Neural cell (in vitro differentiated cells): ENCODE measurements around the gene INPP5B. TPM values are rescaled to one million over a fixed set of nuclear protein-coding genes. Genes with fewer than 3 reads are reported as not detected.

ENCODE experiments used
- H2AFZ ChIP-seq: fragments of 200-600, 300-800 bp; sonication (generic), shearing (Covaris generic); 2 replicates; pipeline ENCODE4 v1.6.0; 2014; ENCODE audit warnings: low read depth, mild to moderate bottlenecking, antibody characterized with exemption, low read length, moderate library complexity
- H3F3A ChIP-seq: fragments of 200-600 bp; shearing (Covaris generic); 2 replicates; pipeline ENCODE4 v1.6.1; 2016; ENCODE audit warnings: mild to moderate bottlenecking, moderate library complexity, mixed read lengths, antibody characterized with exemption, low read length; ENCODE audit not compliant: insufficient read depth, poor library complexity, severe bottlenecking
- H3K27ac ChIP-seq: fragments of 200-600, 300-800 bp; sonication (generic), shearing (Covaris generic); 2 replicates; pipeline ENCODE4 v1.5.1; 2014; ENCODE audit warnings: mild to moderate bottlenecking, low read length, moderate library complexity
- H3K27me3 ChIP-seq: fragments of 300-800, 200-600 bp; sonication (generic), shearing (Covaris generic); 2 replicates; pipeline ENCODE4 v1.6.0; 2014; ENCODE audit warnings: mild to moderate bottlenecking, low read depth, low read length, moderate library complexity; ENCODE audit not compliant: insufficient read depth
- H3K36me3 ChIP-seq: fragments of 300-800, 200-600 bp; sonication (generic), shearing (Covaris generic); 2 replicates; pipeline ENCODE4 v1.5.1; 2014; ENCODE audit warnings: mild to moderate bottlenecking, antibody characterized with exemption, low read length, moderate library complexity; ENCODE audit not compliant: insufficient read depth
- H3K4me2 ChIP-seq: fragments of 300-800, 200-600 bp; sonication (generic), shearing (Covaris generic); 2 replicates; pipeline ENCODE4 v1.6.0; 2014; ENCODE audit warnings: mild to moderate bottlenecking, low read length
- H3K4me3 ChIP-seq: fragments of 300-800, 200-600 bp; sonication (generic), shearing (Covaris generic); 2 replicates; pipeline ENCODE4 v1.5.1; 2014; ENCODE audit warnings: mild to moderate bottlenecking, low read length, moderate library complexity
- H3K79me2 ChIP-seq: fragments of 200-600 bp; shearing (Covaris generic); replicated peaks from 2 replicates; pipeline ENCODE4 v1.6.0; 2014; ENCODE audit warnings: mild to moderate bottlenecking, low read length, moderate library complexity; ENCODE audit not compliant: insufficient read depth
- H3K9ac ChIP-seq: fragments of 300-800, 200-600 bp; sonication (generic), shearing (Covaris generic); 2 replicates; pipeline ENCODE4 v1.6.1; 2016; ENCODE audit warnings: mild to moderate bottlenecking, low read length, mixed read lengths
- H3K9me2 ChIP-seq: fragments of 200-600 bp; shearing (Covaris generic); 2 replicates; pipeline ENCODE4 v1.6.1; 2016; ENCODE audit warnings: mild to moderate bottlenecking, low read length, mixed read lengths; ENCODE audit not compliant: insufficient read depth
- H3K9me3 ChIP-seq: fragments of 200-600, 300-800 bp; sonication (generic), shearing (Covaris generic); 2 replicates; pipeline ENCODE4 v1.6.1; 2016; ENCODE audit warnings: mild to moderate bottlenecking, mixed run types, low read length, moderate library complexity, mixed read lengths
- H4K20me1 ChIP-seq: fragments of 200-600 bp; shearing (Covaris generic); 2 replicates; pipeline ENCODE4 v1.6.1; 2016; ENCODE audit warnings: mild to moderate bottlenecking, mixed run types; ENCODE audit not compliant: insufficient read depth
- EP300 ChIP-seq: fragments of 450-650 bp; conservative IDR thresholded peaks from 2 replicates; pipeline ENCODE4 v1.6.1; 2014; ENCODE audit warnings: antibody characterized with exemption, mild to moderate bottlenecking, moderate library complexity; ENCODE audit not compliant: poor library complexity, severe bottlenecking
- EZH2 ChIP-seq: fragments of 200-600, 300-800 bp; shearing (Covaris generic), sonication (generic); IDR thresholded peaks from 2 replicates; pipeline ENCODE4 v1.6.1; 2014; ENCODE audit warnings: antibody characterized with exemption, low read length, borderline replicate concordance, mild to moderate bottlenecking; ENCODE audit not compliant: insufficient read depth, poor library complexity, severe bottlenecking
- RAD21 ChIP-seq: fragments of 450-650 bp; conservative IDR thresholded peaks from 2 replicates; pipeline ENCODE4 v1.6.1; 2014; ENCODE audit warnings: antibody characterized with exemption, mild to moderate bottlenecking, moderate library complexity
- REST ChIP-seq: IDR thresholded peaks from 2 replicates; pipeline ENCODE4 v1.6.1; 2012; ENCODE audit warnings: borderline replicate concordance
- SMC3 ChIP-seq: fragments of 450-650 bp; conservative IDR thresholded peaks from 2 replicates; pipeline ENCODE4 v1.6.1; 2014; ENCODE audit warnings: antibody characterized with exemption, mild to moderate bottlenecking, moderate library complexity; ENCODE audit not compliant: poor library complexity
- TAF1 ChIP-seq: IDR thresholded peaks from 2 replicates; pipeline ENCODE4 v1.6.1; 2012; ENCODE audit warnings: low read depth
- polyA plus RNA-seq: library from polyadenylated mRNA; depleted of rRNA; stranded (reverse); fragments of >200 nt; gene quantifications from 2 replicates; pipeline ENCODE4 v1.2.3, GENCODE V29; 2014

INPP5B gene
- polyA plus RNA-seq, 1 donor from 2014 or later, result 13.4 TPM

GRCh38 chr1:37851262-37851661, 95.6 kb downstream of the INPP5B start (continued):
- TF ChIP-seq REST (no peak), TAF1 (no peak)

DNA sequence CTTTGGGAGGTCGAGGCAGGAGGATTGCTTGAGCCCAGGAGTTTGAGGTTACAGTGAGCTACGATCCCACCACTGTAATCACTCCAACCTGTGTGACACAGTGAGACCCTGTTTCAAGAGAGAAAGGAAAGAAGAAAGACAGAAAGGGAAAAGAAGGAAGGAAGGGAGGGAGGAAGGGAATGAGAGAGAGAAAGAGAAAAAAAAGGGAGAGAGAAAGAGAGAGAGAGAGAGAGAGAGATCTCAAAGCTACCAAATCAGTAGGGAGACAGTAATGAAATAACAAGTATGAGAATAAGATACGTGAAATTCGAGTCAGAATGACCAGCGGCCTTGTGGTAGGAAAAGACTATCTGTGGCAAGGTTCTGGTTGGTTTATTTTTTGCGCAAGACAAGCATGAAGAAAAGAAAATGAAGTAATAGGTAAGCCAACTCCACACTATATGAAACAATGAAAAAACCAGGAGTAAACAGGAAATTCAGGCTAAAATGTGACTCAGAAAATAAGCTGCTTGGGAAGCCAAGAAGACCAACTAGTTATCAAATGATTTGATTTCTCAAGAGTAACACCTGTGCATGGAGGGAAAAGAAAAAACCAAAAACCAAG, 96.4 kb downstream of the INPP5B start:
- TF ChIP-seq EP300, result no peak
- no peak for TF ChIP-seq EZH2
- TF ChIP-seq REST, result no peak
- TF ChIP-seq SMC3, result no peak
- no peak for TF ChIP-seq TAF1
- TF ChIP-seq RAD21, result no peak
- H4K20me1 ChIP-seq, result no peaks in the 10 kb centered on the region
- H3K9ac ChIP-seq, result no peak overlapping the region

DNA sequence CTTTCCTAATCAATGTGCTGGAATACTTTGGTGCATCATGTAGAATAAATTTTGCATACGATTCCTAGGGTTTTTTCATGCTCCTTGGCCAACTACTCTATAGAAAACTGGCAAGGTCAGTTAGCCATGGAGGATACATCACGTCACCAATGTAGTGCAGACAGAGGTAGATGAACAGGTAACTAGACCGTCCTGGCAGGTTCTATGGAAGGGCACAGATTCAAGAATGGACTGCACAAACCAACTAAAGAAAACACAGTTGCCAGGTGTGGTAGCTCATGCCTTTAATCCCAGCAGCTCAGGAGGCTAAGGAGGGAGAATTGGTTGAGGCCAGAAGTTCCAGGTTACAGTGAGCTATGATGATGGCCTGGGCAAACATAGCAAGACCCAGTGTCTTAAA, 97.4 kb downstream of the INPP5B start:
- no peak for TF ChIP-seq TAF1
- Histone ChIP-seq H3K27ac (no peak overlapping the region), H3F3A (no peaks in the 10 kb centered on the region), H3K9me2 (no peaks in the 10 kb centered on the region), H3K36me3 (no peaks in the 10 kb centered on the region), H3K9me3 (no peaks in the 10 kb centered on the region), H4K20me1 (no peaks in the 10 kb centered on the region), H2AFZ (no peak overlapping the region), H3K4me2 (no peak overlapping the region), H3K9ac (no peak overlapping the region), H3K79me2 (peaks cover 44% of the 10 kb centered on the region), H3K4me3 (no peak overlapping the region), H3K27me3 (no peaks in the 10 kb centered on the region)

More for the DNA sequence above, 96.4 kb downstream of the INPP5B start:
- H3K9me3 ChIP-seq, result no peaks in the 10 kb centered on the region
- H2AFZ ChIP-seq, result no peak overlapping the region
- H3K27ac ChIP-seq, result no peak overlapping the region
- no peaks in the 10 kb centered on the region for H3K27me3 ChIP-seq
- no peak overlapping the region for H3K4me3 ChIP-seq
- H3K79me2 ChIP-seq, result peaks cover 42% of the 10 kb centered on the region
- no peak overlapping the region for H3K4me2 ChIP-seq
- H3K9me2 ChIP-seq, result no peaks in the 10 kb centered on the region
- no peaks in the 10 kb centered on the region for H3K36me3 ChIP-seq
- no peaks in the 10 kb centered on the region for H3F3A ChIP-seq
